SK-N-SH treated with all-trans-retinoic acid at 6 μM for 48 hours (cell line): Measurements from ENCODE around the gene ASTN2.

Experiments
- PATZ1 ChIP-seq: fragments of 250-450 bp; sonication (Bioruptor Pico); IDR thresholded peaks from 2 replicates; pipeline ENCODE4 v1.8.0; 2020; ENCODE audit warnings: mild to moderate bottlenecking, moderate library complexity, borderline replicate concordance
- TSHZ2 ChIP-seq: fragments of 250-450 bp; sonication (Bioruptor Pico); IDR thresholded peaks from 2 replicates; pipeline ENCODE4 v1.5.0; 2020; ENCODE audit warnings: mild to moderate bottlenecking, moderate library complexity
- ZNF565 ChIP-seq: fragments of 450-650 bp; formaldehyde crosslinking; conservative IDR thresholded peaks from 2 replicates; pipeline ENCODE4 v1.5.0; 2020; ENCODE audit warnings: low read depth, mild to moderate bottlenecking, moderate library complexity
- ZNF70 ChIP-seq: fragments of 450-650 bp; formaldehyde crosslinking; IDR thresholded peaks from 2 replicates; pipeline ENCODE4 v1.5.0; 2020; ENCODE audit warnings: mild to moderate bottlenecking, moderate library complexity

GRCh38 chr9:117043159-117043558, 371.7 kb downstream of the ASTN2 start:
- TF ChIP-seq TSHZ2 (no peak), ZNF565 (CRISPR knock-in tag) (no peak), PATZ1 (no peak), ZNF70 (CRISPR knock-in tag) (no peak)
